ENCODE measurements around the gene C16orf46. TPM values are rescaled to one million over a fixed set of nuclear protein-coding genes. Genes with fewer than 3 reads are reported as not detected.

C16orf46 gene
- total RNA-seq, 1 experiment from 2014 or later, result 1.7 TPM

GRCh38 chr16:81067166-81067565 lies 9.9 kb downstream of the C16orf46 start:
- Histone ChIP-seq H3K4me2 (ENCODE audit: low read length) (no peak overlapping the region), H3K9ac (ENCODE audit: low read length) (no peak overlapping the region), H3K79me2 (ENCODE audit: insufficient read depth, low read length) (no peaks in the 10 kb centered on the region), H4K20me1 (ENCODE audit: insufficient read depth) (no peaks in the 10 kb centered on the region), H3K4me3 (replicated peaks in 1 of 2; ENCODE audit: low read depth in 1 of 2, low read length in 2 of 2) (no peak overlapping the region), H3K9me2 (ENCODE audit: insufficient read depth) (no peaks in the 10 kb centered on the region), H3K9me3 (ENCODE audit: control insufficient read depth in 1 of 2, insufficient read depth in 1 of 2, low read depth in 1 of 2, low read length in 2 of 2) (no peaks in the 10 kb centered on the region), H3K36me3 (ENCODE audit: control insufficient read depth in 1 of 2, insufficient read depth in 2 of 2, low read length in 2 of 2) (no peaks in the 10 kb centered on the region), H3K27me3 (ENCODE audit: insufficient read depth, low read length) (no peaks in the 10 kb centered on the region), H3K4me1 (ENCODE audit: control insufficient read depth in 1 of 2, insufficient read depth in 2 of 2, low read length in 2 of 2) (peaks cover 0 to 9% of the 10 kb centered on the region in 2 experiments; a peak in 2 of 4 replicates), H3K27ac (ENCODE audit: low read depth, low read length) (no peak overlapping the region), H2AFZ (ENCODE audit: low read depth, low read length, poor library complexity, severe bottlenecking) (no peak overlapping the region)
- DNase-seq (ENCODE audit: low read depth, low spot score) (no peak), ATAC-seq (no peak)
- POLR2A ChIA-PET, result no interaction called here
- no TSS peak for BruUV-seq (replicated peaks)
- CTCF ChIA-PET, result interaction anchor here (0.9 kb wide), 1 partner anchor 63 kb away, joined by 3 read pairs; no protein-coding TSS in a partner anchor
- TF ChIP-seq, protein P1, sequence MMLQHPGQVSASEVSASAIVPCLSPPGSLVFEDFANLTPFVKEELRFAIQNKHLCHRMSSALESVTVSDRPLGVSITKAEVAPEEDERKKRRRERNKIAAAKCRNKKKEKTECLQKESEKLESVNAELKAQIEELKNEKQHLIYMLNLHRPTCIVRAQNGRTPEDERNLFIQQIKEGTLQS (IDR thresholded peaks at IDR 0.05), result no peak
- TF ChIP-seq CEBPB (IDR thresholded peaks at IDR 0.05; ENCODE audit: low read depth), result no peak
- TF ChIP-seq ZFX (IDR thresholded peaks at IDR 0.05), result no peak
- TF ChIP-seq POLR2AphosphoS5 (IDR thresholded peaks at IDR 0.05; ENCODE audit: low read depth, low read length), result no peak
- RAD21 ChIA-PET (ENCODE audit: low non-redundant PET in 1 of 2, low total read pairs in 2 of 2, uncharacterized antibody in 2 of 2, unreplicated experiment in 2 of 2), result no interaction called here
- intact Hi-C loops (cut with micrococcal nuclease), result no loop called here

DNA sequence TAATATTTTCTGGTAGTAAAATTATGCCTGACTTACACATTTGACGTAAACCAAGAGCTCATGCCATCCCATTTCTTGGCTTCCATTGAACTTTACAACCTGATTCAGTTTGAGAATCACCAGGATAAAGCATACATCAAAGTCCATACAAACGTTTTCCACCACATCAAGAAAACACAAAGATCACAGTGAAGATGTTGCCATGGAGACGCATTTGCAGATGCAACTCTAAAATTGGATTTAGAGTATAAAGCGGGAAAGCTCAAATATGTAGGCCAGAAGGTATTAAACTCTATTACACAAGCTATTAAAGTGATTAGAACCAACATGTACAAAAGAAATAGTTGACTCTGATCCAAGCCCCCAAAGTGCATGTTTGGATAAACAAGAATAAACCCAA lies 10.4 kb downstream of the C16orf46 start:
- no peaks in the 10 kb centered on the region for H3K27me3 ChIP-seq (ENCODE audit: insufficient read depth, low read length)
- H2AFZ ChIP-seq (ENCODE audit: low read depth, low read length, poor library complexity, severe bottlenecking), result no peak overlapping the region
- DNase-seq (ENCODE audit: low read depth, low spot score), result no peak
- TF ChIP-seq MAX (IDR thresholded peaks at IDR 0.05), result no peak
- TF ChIP-seq, protein P2, sequence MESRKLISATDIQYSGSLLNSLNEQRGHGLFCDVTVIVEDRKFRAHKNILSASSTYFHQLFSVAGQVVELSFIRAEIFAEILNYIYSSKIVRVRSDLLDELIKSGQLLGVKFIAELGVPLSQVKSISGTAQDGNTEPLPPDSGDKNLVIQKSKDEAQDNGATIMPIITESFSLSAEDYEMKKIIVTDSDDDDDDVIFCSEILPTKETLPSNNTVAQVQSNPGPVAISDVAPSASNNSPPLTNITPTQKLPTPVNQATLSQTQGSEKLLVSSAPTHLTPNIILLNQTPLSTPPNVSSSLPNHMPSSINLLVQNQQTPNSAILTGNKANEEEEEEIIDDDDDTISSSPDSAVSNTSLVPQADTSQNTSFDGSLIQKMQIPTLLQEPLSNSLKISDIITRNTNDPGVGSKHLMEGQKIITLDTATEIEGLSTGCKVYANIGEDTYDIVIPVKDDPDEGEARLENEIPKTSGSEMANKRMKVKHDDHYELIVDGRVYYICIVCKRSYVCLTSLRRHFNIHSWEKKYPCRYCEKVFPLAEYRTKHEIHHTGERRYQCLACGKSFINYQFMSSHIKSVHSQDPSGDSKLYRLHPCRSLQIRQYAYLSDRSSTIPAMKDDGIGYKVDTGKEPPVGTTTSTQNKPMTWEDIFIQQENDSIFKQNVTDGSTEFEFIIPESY (IDR thresholded peaks at IDR 0.05; ENCODE audit: extremely low read depth, insufficient replicate concordance, low read length), result no peak
- TF ChIP-seq SIN3A (IDR thresholded peaks at IDR 0.05; ENCODE audit: low read depth), result no peak
- no peak for TF ChIP-seq RAD21 (IDR thresholded peaks at IDR 0.05; ENCODE audit: low read depth)
- no peak for TF ChIP-seq ELF1 (IDR thresholded peaks at IDR 0.05; ENCODE audit: borderline replicate concordance, low read depth)
- TF ChIP-seq ZFX (IDR thresholded peaks at IDR 0.05), result no peak
- H3K79me2 ChIP-seq (ENCODE audit: insufficient read depth, low read length), result no peaks in the 10 kb centered on the region
- no peaks in the 10 kb centered on the region for H4K20me1 ChIP-seq (ENCODE audit: insufficient read depth)
- H3K4me3 ChIP-seq (replicated peaks in 1 of 2; ENCODE audit: low read depth in 1 of 2, low read length in 2 of 2), result no peak overlapping the region
- no peaks in the 10 kb centered on the region for H3K9me3 ChIP-seq (ENCODE audit: control insufficient read depth in 1 of 2, insufficient read depth in 1 of 2, low read depth in 1 of 2, low read length in 2 of 2)
- no peaks in the 10 kb centered on the region for H3K36me3 ChIP-seq (ENCODE audit: control insufficient read depth in 1 of 2, insufficient read depth in 2 of 2, low read length in 2 of 2)
- peaks cover 0 to 4% of the 10 kb centered on the region in 2 experiments; a peak in 2 of 4 replicates for H3K4me1 ChIP-seq (ENCODE audit: control insufficient read depth in 1 of 2, insufficient read depth in 2 of 2, low read length in 2 of 2)
- no peaks in the 10 kb centered on the region for H3K9me2 ChIP-seq (ENCODE audit: insufficient read depth)
- no peak overlapping the region for H3K9ac ChIP-seq (ENCODE audit: low read length)
- ChIA-PET CTCF (interaction anchor here (0.9 kb wide), 1 partner anchor 63 kb away, joined by 3 read pairs; no protein-coding TSS in a partner anchor), RAD21 (ENCODE audit: low non-redundant PET in 1 of 2, low total read pairs in 2 of 2, uncharacterized antibody in 2 of 2, unreplicated experiment in 2 of 2) (no interaction called here), POLR2A (no interaction called here)
- no peak for ATAC-seq
- intact Hi-C loops (cut with micrococcal nuclease), result no loop called here
- BruUV-seq (replicated peaks), result no TSS peak
- H3K27ac ChIP-seq (ENCODE audit: low read depth, low read length), result no peak overlapping the region
- H3K4me2 ChIP-seq (ENCODE audit: low read length), result no peak overlapping the region
